A673 (cell line): ENCODE results near the gene PIEZO1.

Experiments used
- CTCF ChIP-seq: fragments of 300-800, 200-600 bp; sonication (generic); conservative IDR thresholded peaks from 2 replicates; pipeline ENCODE4 v1.5.1; 2017; ENCODE audit warnings: low read depth, mild to moderate bottlenecking, antibody characterized with exemption, low read length, moderate library complexity, mixed read lengths
- EZH2 ChIP-seq: fragments of 200-600 bp; sonication (generic); IDR thresholded peaks from 2 replicates; pipeline ENCODE4 v1.6.1; 2017; ENCODE audit warnings: borderline replicate concordance, low read depth, mild to moderate bottlenecking, mixed read lengths, antibody characterized with exemption, low read length; ENCODE audit not compliant: poor library complexity, severe bottlenecking

GRCh38 chr16:88758944-88759244, 26.1 kb downstream of the PIEZO1 start:
- TF ChIP-seq CTCF (no peak), EZH2 (no peak)
